Globus pallidus (tissue), 1 donor: ENCODE data around the gene BTRC.

ENCODE experiments used
- DNase-seq: peaks from one replicate; pipeline ENCODE4 v3.0.0-alpha.2; 2015; ENCODE audit warnings: low spot score

BTRC gene

DNA sequence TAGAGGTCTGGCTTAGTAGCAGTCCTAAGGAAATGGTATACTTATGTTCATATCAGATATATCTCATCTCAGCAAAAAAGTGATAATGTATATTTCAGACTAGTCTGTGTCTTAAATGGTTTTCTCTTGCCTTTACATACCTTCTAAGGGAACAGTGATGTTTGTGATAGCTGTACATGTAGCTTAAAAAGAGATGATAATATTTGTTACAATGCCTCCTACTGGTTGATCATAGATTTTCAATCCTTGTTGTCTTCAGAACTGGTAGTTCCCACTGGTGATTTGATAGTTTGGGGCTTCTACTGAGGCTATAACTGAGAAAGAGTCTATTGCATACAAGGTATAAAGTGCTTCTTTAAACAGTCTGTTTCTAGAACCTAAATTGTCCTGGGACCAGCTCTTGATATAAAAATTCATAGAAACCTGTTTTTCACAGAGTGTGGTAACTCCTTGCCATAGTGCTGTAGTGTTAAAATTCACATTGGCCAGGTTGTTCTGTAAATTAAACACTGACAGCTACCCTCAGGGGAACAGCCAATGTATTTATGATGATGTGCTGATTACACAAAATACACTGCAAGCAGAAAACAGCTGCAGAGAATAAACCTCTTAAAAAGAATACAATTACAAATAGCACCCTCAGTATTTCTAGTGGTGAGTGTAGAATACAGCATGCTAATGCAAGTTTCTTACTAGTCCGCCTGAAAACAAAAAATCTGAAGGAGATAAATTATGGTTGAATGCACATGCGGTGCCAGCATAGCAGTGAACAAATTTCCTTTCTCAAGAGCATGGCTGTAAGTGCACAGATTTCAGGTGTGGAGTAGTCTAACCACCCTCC lies 90.3 kb downstream of the BTRC start:
- no peak for DNase-seq

DNA sequence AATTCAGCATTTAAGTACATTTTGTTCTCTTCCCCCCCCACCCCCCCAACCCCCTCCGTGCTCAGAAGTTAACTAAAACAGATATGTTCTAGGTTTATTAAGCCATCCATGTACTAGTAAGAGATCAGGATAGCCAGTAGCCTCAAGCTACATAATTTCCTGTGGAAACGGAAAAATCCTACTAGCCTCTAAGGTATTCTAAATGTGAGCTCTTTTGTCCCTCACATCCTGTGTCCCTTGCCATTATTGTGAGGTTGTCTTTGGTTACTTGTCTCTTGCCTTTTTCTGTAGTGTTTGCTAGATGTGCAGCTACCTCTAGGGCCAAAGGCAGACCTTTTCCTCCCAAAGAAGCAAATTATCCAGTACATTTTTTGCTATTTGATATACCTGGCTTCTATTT lies 92.1 kb downstream of the BTRC start:
- no peak for DNase-seq

DNA sequence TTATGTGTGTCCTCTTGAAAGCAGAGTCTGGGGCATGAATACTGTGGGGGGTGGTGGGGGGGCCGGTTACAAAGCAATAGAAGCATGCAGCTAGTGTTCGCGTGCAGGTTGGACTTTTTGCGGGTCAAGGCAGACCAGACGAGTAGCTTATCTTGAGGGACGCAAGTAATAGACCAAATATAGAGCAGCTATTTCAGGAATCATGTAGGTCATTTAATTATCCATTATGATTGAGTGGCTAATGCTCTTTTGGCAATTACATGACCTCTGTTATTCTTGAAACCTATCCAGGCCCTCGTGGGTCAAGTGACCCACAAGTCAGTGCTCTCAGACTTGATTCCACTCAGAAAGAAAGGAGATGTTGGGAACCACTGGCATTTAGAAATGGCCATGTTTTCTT lies 93.0 kb downstream of the BTRC start:
- no peak for DNase-seq

DNA sequence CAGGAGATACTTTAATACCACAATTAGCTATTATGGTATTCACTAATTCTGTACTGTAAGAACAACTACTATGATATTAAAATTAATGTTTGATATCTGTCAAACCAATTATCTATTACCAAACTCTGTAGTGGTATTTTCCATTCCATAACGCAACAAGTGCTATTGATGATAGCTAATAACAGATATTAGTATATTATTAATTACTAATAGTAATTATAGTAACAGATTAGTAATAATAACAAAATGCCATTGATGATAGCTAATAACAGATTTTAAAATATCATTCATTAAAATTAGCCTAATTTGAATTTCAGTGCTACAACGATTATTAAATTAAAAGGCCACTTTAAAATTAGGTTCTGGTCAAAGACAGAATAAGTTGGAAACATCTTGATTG lies 93.5 kb downstream of the BTRC start:
- no peak for DNase-seq

DNA sequence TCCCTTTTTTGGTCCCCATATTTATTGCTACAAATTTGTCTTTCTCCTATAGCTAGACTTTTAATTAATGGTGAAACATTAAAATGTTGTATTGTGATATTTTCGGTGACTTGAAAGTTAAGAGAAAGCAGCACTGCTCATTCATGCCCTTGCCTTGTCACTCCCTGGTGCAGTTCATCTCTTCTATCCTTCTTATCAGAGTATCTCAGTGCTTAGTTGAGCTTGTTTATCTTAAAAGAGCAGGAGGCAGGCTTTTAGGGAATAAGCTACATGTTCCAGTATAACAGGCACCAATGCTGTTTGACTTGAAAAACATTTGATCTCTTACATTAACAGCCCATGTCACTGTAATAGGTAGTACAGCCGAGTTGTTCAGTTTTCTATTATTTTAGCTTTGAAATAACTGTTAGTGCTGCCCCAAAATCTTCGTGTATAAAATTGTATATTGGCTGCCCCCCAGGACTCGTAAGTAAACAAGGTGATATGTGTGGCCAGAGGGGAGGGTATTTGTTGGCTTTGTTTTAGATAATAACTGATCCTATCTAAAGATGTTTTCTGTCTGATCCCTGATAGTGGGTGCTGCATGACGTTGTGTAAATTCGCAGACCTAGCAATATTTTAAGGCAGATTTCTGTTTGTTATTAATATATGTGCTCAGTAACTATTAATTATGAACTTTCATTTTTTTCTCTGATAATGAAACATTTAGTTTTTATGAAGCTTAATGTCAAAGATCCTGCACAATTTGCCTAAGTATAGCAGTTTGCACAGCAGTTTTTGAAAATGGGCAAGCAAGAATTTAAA lies 96.5 kb downstream of the BTRC start:
- DNase-seq = no peak

DNA sequence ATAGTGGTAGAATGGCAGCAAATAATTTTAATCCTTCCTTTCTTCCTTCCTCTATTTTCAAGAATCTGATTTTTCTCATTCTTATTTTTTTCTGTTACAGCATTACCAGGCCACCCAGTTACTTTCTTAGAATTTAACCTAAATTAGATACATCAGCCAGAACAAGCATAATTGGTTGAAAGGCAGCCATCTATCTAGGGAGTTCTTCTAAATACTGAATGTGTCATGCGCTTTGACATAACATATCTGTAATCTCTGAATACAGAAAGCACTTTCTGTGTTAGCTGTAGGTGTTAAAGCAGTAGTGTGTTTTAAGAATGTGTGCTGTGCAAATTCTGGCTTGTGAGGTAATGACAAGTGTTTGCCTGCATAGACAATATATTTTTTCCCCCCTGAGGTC lies 97.3 kb downstream of the BTRC start:
- DNase-seq = no peak

DNA sequence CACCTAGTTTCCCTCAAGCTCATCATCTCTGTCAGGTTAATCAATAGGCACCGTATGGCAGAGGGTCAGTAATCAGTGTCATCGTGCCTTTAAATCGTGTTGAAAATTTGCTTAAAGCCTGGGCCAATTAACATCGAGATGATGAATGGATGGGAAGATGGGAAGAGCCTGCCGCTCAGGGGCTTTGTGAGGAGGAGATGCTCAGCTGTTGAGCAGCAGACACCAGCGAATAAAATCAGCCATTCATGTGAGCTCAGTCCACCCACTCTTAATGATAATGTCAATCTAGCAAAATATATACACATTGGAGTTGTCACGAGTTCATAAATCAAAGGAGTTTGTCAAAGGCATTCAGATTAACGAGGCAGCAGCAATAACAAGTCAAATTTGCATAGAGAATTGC lies 97.7 kb downstream of the BTRC start:
- DNase-seq = no peak

DNA sequence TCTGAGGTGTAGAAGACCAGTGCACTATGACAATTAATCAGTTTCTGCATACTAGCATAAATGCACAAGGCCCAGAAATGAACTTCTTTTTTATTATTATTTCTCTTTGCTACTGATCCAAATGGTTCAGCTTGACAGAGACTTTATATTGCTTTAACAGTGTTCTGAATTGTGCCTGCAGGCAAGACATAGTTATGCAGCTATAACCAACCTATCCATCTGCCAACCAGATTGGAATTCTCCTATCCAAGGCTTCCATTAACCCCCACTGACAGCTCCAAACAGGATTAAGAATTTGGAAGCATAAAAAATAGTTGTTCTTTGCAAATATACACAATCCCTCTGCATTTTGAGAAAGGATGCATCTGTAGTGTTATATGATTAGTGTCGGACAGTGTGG lies 98.2 kb downstream of the BTRC start:
- no peak for DNase-seq

DNA sequence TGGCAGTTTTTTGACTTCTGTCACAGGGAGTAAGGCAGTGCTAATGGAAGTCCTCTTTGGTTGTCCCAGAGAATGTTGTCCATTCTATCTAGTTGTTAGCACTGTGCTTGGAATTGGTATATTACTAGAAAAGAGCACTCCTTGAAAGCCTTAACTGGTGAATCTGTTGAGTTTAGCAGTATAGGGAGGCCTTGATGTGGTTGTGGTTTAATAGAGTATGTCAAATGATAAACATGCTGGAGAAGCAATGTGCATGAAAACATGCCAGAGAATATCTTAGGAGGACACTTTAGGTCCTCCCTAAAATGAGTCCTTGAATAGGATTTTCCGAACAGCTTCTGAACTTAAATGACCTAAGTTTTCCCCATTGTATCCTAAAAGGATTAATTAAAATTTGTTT lies 98.6 kb downstream of the BTRC start:
- no peak for DNase-seq

DNA sequence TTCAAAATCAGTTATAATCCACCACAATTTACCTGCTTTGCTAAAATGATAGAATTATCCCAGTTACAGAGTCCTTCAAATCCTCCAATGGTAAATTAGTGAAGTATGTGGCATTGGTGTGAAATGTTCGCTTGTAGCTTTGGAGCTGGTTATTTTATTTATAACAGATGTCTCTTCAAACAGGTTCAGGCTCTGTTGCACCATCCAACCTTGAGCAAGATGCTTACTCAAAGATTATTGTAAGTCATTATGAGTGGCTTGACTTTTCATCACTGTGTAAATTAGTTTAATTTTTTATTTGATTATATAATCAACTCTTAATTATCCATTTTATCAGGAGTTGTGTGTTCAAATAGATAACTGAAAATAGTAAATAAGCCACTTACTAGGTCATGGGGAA lies 99.4 kb downstream of the BTRC start:
- DNase-seq = no peak

DNA sequence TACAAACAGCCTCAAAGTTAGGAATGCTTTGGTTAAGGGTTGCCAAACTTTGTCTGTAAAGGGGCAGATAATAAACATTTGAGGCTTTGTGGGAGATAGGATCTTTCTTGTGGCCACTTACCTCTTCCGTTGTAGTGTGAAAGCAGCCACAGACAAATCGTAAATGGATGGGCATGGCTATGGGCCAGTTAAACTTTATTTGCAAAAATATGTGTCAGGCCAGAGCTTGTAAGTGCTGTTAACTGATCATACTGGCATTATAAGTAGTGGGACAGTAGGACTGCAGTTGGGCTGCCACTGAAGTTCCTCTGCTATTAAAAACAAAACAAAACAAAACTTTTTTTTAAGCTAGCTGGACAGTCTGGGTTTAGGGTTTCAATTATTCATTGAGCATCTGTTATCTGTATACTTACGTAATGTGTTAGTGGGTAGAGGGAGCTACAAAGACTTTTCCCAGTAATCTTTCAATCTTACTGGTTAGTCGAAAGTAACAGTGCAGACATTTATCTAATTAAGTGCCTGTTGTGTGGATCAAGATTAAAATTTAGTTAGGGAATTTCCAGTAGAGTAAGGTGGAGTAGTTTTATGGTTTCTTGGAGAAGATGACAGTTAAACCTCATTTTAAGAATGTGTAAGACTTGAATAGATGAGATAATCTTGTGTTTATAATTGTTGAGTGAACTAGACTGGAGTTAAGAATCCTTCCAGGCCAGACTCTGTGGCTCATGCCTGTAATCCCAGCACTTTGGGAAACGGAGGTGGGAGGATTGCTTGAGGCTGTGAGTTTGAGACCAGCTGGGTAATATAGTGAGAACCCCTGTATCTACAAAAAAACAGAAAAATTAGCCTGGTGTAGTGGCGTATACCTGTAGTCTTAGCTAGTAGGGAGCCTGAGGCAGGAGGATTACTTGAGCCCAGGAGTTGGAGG lies 100.1 kb downstream of the BTRC start:
- DNase-seq = no peak

DNA sequence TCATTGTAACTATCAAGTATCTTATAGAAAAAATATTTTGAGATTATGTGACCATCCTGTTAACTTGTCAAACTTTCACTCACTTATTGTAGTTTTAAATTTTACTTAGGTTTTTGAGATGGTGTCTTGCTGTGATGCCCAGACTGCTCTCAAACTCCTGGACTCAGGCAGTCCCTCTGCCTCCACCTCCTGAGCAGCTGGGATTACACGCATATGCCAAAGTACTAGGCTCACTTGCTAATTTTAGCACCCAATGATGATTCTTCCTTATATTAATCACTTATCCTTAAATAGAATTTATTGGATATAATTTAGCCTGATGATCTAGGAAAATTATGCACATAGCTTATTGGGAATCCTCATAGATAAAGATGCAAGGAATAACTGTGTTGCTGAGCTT lies 104.9 kb downstream of the BTRC start:
- no peak for DNase-seq

DNA sequence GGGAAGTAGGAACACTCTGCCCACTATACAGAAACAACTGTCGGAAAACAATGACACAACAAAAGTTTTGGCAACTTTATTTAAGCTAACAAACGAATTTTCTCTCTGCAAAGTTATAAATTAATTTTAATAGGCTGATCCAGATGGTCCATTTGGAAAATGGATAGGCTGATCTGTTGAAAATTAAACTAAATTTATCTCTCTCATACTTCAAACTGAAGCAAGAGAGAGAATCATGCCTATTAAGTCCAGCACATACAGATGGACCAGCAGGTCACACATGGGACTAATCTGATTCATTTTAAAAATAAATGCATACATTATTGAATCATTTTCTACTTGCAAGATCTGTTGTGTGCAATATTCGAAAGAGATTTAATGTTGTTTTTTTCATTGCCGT lies 110.1 kb downstream of the BTRC start:
- no peak for DNase-seq

DNA sequence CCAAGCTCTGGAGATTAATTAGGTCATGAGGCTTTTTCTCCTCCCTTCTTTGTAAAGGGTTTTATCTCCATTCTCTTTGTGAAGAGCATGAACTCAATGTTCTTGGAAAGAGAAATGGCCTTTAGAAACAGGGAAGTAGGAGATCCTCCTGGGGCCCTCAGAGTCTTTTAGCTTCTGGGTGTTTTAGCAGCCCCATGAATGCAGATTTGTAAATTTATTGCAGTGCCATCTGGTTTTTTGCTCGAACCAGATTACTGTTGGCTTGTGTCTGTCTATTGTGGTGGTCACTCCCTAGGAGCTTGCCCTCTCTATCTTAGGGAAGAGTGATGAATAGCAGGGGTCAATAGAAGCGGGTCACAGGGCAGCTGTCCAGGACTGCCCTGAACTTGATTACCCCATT lies 110.6 kb downstream of the BTRC start:
- DNase-seq = no peak

DNA sequence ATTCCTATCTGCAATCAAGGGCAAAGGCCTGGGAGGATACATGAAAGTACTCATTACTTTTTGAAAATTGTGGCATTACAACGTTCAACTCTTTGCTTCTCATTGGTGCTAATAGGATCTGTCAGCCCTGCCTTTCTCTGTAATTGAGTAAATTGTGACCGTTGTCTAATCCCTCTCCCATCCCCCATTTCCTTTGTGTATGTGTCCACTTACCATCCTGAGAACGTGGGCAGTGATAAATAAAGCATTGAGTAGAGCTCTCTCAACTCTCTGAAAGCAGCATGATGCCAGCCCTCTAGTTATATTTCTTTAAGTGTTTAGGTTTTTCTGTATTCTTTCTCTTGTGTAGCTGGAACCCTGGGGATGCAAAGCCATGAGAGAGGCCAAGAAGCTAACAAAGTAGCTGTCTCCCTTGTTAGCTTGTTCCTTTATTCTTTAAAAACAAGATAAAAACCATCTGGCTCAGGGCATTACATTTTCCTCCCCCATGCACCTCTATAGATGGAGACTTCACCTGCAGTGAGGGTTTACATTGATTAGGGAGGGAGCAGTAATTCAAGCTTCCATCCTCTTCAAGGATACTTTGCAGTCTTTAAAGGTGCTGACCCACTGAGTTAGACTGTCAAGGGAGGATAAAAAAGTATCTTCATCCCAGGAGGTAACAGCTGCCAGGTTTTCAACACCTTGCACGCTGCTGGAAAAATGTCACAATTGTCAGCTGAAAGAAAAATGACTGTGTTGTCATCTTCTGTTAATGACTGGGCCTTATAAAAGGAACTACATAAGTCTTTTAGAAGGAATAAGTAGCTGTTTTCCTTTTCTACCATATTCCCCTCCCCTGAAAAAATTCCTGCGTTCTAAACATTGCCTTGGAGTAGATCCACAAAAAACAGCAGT lies 112.3 kb downstream of the BTRC start:
- DNase-seq = no peak

DNA sequence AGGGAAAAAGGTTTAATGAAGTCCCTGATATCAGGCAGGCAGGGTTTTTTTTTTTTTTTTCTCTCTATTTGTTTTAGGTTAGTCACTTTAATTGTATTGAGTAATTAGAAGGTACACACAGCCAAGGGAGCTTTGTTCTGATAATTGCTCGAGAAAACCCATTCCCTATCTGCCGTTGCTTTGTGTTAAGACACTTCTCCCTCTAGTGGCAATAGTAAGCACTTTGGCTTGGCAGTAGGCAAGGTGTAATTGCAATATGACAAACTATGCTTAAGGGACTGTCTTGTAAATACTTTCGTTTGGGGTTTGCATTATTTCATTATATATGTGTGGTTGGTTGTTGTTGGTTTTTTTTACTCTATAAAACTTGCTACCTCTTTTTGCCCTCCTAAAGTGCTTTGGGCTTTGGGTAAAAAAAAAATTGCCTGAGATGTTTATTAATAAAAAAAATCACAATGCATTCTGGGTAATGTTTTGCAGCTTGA lies 113.4 kb downstream of the BTRC start:
- DNase-seq = peak; percentile 61

DNA sequence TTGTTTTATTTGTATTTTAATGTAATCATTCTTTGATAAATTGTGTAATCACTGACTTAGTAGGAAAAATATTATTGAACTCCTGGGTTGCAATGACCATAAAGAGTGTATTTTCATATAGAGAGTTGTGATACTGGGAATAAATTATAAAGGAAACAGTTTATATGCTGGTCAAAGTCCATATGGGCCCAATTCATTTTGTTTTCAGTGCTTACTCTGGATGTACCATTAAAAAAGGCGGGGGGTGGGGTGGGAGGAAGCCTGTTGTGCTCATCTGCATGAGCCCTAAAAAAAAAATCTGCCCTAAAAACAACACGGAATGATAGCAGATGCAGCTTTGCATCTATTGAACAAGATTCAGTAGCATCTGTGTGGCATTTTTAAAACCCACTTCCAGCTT lies 114.2 kb downstream of the BTRC start:
- no peak for DNase-seq

DNA sequence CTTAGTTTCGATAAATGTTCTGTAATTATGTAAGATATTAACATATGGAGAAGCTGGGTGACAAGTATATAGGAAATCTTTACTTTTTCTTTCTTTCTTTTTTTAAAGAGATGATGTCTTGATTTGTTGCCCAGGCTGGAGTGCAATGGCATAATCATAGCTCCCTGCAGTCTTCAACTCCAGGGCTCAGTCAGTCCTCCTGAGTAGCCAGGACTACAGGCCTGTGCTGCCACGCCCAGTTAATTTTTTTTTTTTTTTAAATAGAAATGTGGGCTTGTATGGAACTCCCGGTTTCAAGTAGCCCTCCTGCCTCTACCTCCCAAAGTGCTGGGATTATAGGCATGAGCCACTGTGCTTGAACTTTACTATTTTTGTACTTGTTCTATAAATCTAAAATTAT lies 122.4 kb downstream of the BTRC start:
- DNase-seq = no peak

DNA sequence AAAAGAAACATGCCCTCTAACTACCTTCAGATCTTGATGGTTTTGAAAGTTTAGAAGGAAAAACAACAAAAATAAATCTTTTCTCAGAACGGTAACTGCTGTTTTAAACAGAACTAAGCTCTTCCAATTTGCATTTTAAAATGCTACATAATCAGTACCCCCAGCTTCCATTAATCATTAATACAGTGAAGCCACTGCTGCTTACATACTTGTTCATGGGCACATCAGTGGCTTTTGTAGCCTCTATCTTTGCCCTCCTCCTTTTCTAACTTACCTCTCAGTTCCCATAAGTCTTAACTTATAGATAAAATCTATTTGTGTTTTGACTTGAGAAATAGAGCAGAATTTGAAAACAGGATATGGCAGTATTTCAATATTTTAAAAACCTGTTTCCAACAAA lies 125.0 kb downstream of the BTRC start:
- DNase-seq = no peak

DNA sequence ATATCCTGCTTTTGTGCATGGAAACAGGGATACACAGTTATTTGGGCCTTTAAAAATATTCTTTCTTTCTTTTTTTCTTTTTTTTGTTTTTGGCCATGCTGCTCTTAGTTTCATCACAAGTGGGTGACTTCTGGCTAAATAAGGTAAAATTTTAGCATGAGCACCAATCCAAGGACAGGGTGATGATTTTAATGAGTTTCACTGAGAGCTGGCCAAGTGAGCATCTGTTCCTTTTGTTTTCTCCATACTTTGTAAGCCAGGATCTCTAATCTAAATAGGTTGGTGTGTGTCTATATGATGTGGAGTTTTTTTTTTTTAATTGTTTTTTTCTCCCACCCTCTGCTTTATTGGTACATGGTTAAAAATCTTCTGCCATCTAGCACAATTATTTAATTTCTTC lies 127.3 kb downstream of the BTRC start:
- DNase-seq = no peak

DNA sequence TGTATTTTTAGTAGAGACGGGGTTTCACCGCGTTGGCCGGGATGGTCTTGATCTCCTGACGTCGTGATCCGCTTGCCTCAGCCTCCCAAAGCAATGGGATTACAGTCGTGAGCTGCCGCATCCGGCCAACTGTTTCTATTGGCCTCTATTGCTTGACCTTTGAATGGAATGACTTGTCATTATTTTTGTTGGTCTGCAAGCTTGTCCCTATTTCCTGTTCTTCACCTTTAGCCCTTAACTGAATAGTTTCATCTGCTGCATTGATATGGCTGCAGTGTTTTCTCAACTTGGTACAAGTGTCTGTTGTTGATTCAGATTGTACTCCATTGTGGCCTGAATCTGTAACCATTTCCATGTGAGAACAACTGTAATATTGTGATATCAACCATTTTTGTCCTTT lies 128.6 kb downstream of the BTRC start:
- no peak for DNase-seq
